ENCODE measurements around the gene CPT1B.

CPT1B gene

GRCh38 chr22:50577987-50578775 is at the start of gene CPT1B:
Gene CPT1B, minus strand, starts transcription at chr22:50578427. Its CDS starts 512 bp downstream, at chr22:50577915.
- no peak for TF ChIP-seq CTCF (IDR thresholded peaks at IDR 0.05; ENCODE audit: control insufficient read depth, extremely low read depth, insufficient read depth)
- no peak for DNase-seq (ENCODE audit: low read depth)
- no peak within 1 kb of the TSS for H3K4me3 ChIP-seq (ENCODE audit: low read depth, low read length)

GRCh38 chr22:50626850-50627641 is 48.8 kb upstream of the CPT1B start:
- TF ChIP-seq CTCF (IDR thresholded peaks at IDR 0.05; ENCODE audit: control insufficient read depth, extremely low read depth, insufficient read depth): no peak
- peak overlapping the region; percentile 86 for H3K4me3 ChIP-seq (ENCODE audit: low read depth, low read length)
- DNase-seq (ENCODE audit: low read depth): no peak

GRCh38 chr22:50626314-50626849 is 48.2 kb upstream of the CPT1B start:
- TF ChIP-seq CTCF (IDR thresholded peaks at IDR 0.05; ENCODE audit: control insufficient read depth, extremely low read depth, insufficient read depth): no peak
- no peak for DNase-seq (ENCODE audit: low read depth)
- H3K4me3 ChIP-seq (ENCODE audit: low read depth, low read length): no peak overlapping the region; the same call in 1 of the 2 replicates

GRCh38 chr22:50625568-50626313 is 47.5 kb upstream of the CPT1B start:
- no peak overlapping the region for H3K4me3 ChIP-seq (ENCODE audit: low read depth, low read length)
- TF ChIP-seq CTCF (IDR thresholded peaks at IDR 0.05; ENCODE audit: control insufficient read depth, extremely low read depth, insufficient read depth): no peak
- DNase-seq (ENCODE audit: low read depth): no peak

- DNase-seq (ENCODE audit: low read depth): no peak
- no peak overlapping the region for H3K4me3 ChIP-seq (ENCODE audit: low read depth, low read length)
- TF ChIP-seq CTCF (IDR thresholded peaks at IDR 0.05; ENCODE audit: control insufficient read depth, extremely low read depth, insufficient read depth): no peak
These were observed 46.9 kb upstream of the CPT1B start for GRCh38 chr22:50625131-50625567.

- DNase-seq (ENCODE audit: low read depth): no peak
- H3K4me3 ChIP-seq (ENCODE audit: low read depth, low read length): no peak overlapping the region
- TF ChIP-seq CTCF (IDR thresholded peaks at IDR 0.05; ENCODE audit: control insufficient read depth, extremely low read depth, insufficient read depth): no peak
These were observed 46.3 kb upstream of the CPT1B start for GRCh38 chr22:50624347-50625130.

All from LNCaP clone FGC (cell line).